OCI-LY1 (cell line): ENCODE measurements around the gene MYBBP1A.

Experiments used
- H2AFZ ChIP-seq: fragments of 200-600 bp; sonication (generic), shearing (Covaris generic); 2 replicates; pipeline ENCODE4 v1.6.0; 2014; ENCODE audit warnings: antibody characterized with exemption, mild to moderate bottlenecking, low read length
- H3F3A ChIP-seq: fragments of 200-600 bp; sonication (generic), shearing (Covaris generic); 2 replicates; pipeline ENCODE4 v1.6.0; 2014; ENCODE audit warnings: mild to moderate bottlenecking, antibody characterized with exemption, low read length, moderate library complexity; ENCODE audit not compliant: insufficient read depth
- H3K27ac ChIP-seq: fragments of 200-600 bp; sonication (generic); 2 replicates; pipeline ENCODE4 v1.5.1; 2014; ENCODE audit warnings: low read length, mixed run types, mild to moderate bottlenecking, low read depth; ENCODE audit not compliant: poor library complexity, severe bottlenecking
- H3K27me3 ChIP-seq: fragments of 200-600 bp; sonication (generic); 2 replicates; pipeline ENCODE4 v1.6.0; 2014; ENCODE audit warnings: antibody characterized with exemption, mild to moderate bottlenecking, low read length, moderate library complexity; ENCODE audit not compliant: insufficient read depth
- H3K36me3 ChIP-seq: fragments of 200-600 bp; sonication (generic); 2 replicates; pipeline ENCODE4 v1.6.1; 2014; ENCODE audit warnings: mild to moderate bottlenecking, antibody characterized with exemption, low read length, moderate library complexity, mixed read lengths; ENCODE audit not compliant: insufficient read depth
- H3K4me1 ChIP-seq: fragments of 200-600 bp; sonication (generic); 2 replicates; pipeline ENCODE4 v1.5.1; 2014; ENCODE audit warnings: mild to moderate bottlenecking, low read length, moderate library complexity; ENCODE audit not compliant: insufficient read depth, severe bottlenecking
- H3K4me2 ChIP-seq: fragments of 200-600 bp; sonication (generic), shearing (Covaris generic); 2 replicates; pipeline ENCODE4 v1.6.1; 2014; ENCODE audit warnings: low read length
- H3K4me3 ChIP-seq: fragments of 200-600 bp; sonication (generic); 2 replicates; pipeline ENCODE4 v1.5.1; 2014; ENCODE audit warnings: low read length, low read depth, mild to moderate bottlenecking, mixed read lengths; ENCODE audit not compliant: poor library complexity, severe bottlenecking
- H3K79me2 ChIP-seq: fragments of 200-600 bp; shearing (Covaris generic); 2 replicates; pipeline ENCODE4 v1.6.1; 2016; ENCODE audit warnings: mixed run types, low read length, mixed read lengths; ENCODE audit not compliant: insufficient read depth
- H3K9ac ChIP-seq: fragments of 200-600 bp; sonication (generic), shearing (Covaris generic); 2 replicates; pipeline ENCODE4 v1.6.1; 2014; ENCODE audit warnings: mild to moderate bottlenecking, low read length, mixed read lengths
- H3K9me2 ChIP-seq: fragments of 200-600 bp; sonication (generic), shearing (Covaris generic); 2 replicates; pipeline ENCODE4 v1.6.1; 2014; ENCODE audit warnings: low read depth, mild to moderate bottlenecking, low read length, mixed read lengths
- H3K9me3 ChIP-seq: fragments of 200-600 bp; shearing (Covaris generic); 2 replicates; pipeline ENCODE4 v1.6.1; 2014; ENCODE audit warnings: low read length, mixed read lengths
- H4K20me1 ChIP-seq: fragments of 200-600 bp; sonication (generic), shearing (Covaris generic); 2 replicates; pipeline ENCODE4 v1.6.0; 2016; ENCODE audit warnings: mild to moderate bottlenecking, low read length; ENCODE audit not compliant: insufficient read depth
- EZH2 ChIP-seq: fragments of 200-600 bp; sonication (generic), shearing (Covaris generic); IDR thresholded peaks from 2 replicates; pipeline ENCODE4 v1.8.0; 2017; ENCODE audit warnings: borderline replicate concordance, mixed run types, mild to moderate bottlenecking, antibody characterized with exemption, low read length, moderate library complexity, mixed read lengths
- TF ChIP-seq, protein P1 (sequence below): fragments of 200-600 bp; sonication (generic), shearing (Covaris generic); IDR thresholded peaks from 2 replicates; pipeline ENCODE4 v1.5.1; 2017; ENCODE audit warnings: mild to moderate bottlenecking, antibody characterized with exemption, low read length, moderate library complexity, mixed read lengths

Gene MYBBP1A

GRCh38 chr17:4569591-4569990 is 14.4 kb upstream of the MYBBP1A start:
- Histone ChIP-seq H3K9me2 (no peaks in the 10 kb centered on the region), H3K4me3 (no peak overlapping the region), H3K36me3 (no peaks in the 10 kb centered on the region), H2AFZ (no peak overlapping the region), H3K9ac (no peak overlapping the region), H3K79me2 (no peaks in the 10 kb centered on the region), H3K9me3 (no peaks in the 10 kb centered on the region), H3K4me2 (no peak overlapping the region), H4K20me1 (no peaks in the 10 kb centered on the region), H3F3A (no peaks in the 10 kb centered on the region), H3K27me3 (0 out of 2 replicates have a peak, but pooled peaks cover 4% of the 10 kb centered on the region), H3K27ac (no peak overlapping the region), H3K4me1 (no peaks in the 10 kb centered on the region)
- TF ChIP-seq, protein P1, sequence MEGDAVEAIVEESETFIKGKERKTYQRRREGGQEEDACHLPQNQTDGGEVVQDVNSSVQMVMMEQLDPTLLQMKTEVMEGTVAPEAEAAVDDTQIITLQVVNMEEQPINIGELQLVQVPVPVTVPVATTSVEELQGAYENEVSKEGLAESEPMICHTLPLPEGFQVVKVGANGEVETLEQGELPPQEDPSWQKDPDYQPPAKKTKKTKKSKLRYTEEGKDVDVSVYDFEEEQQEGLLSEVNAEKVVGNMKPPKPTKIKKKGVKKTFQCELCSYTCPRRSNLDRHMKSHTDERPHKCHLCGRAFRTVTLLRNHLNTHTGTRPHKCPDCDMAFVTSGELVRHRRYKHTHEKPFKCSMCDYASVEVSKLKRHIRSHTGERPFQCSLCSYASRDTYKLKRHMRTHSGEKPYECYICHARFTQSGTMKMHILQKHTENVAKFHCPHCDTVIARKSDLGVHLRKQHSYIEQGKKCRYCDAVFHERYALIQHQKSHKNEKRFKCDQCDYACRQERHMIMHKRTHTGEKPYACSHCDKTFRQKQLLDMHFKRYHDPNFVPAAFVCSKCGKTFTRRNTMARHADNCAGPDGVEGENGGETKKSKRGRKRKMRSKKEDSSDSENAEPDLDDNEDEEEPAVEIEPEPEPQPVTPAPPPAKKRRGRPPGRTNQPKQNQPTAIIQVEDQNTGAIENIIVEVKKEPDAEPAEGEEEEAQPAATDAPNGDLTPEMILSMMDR = no peak
- TF ChIP-seq EZH2 = no peak

DNA sequence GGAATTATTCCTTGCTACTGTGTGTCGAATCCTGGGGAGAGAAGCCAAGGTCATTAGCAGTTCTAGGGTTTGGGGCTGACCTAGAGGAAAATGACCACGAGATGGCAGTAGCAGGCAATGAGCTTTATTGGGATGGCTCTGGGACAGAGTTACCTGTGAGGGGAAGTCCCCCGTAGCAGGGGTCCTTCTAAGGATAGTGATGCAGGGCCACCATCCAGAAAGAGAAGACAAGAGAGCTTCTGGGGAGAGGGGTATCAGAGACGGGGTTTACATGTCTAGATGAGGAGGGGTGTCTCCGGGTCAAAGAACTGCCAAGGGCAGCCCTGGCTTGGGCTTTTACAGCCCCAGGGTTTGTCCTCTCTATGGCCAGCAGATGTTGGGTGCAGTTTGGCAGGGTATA is 11.6 kb upstream of the MYBBP1A start:
- Histone ChIP-seq H3K36me3 (no peaks in the 10 kb centered on the region), H3K4me2 (no peak overlapping the region), H3K4me3 (no peak overlapping the region), H3K4me1 (peaks cover 9% of the 10 kb centered on the region), H3K9me2 (no peaks in the 10 kb centered on the region), H3F3A (no peaks in the 10 kb centered on the region), H3K27ac (no peak overlapping the region), H3K27me3 (0 out of 2 replicates have a peak, but pooled peaks cover 4% of the 10 kb centered on the region), H3K9ac (no peak overlapping the region), H3K79me2 (no peaks in the 10 kb centered on the region), H3K9me3 (no peaks in the 10 kb centered on the region), H2AFZ (no peak overlapping the region), H4K20me1 (no peaks in the 10 kb centered on the region)
- TF ChIP-seq, protein P1 = peak; percentile 75
- no peak for TF ChIP-seq EZH2

- no peaks in the 10 kb centered on the region for H3K79me2 ChIP-seq
- no peak overlapping the region for H3K27ac ChIP-seq
- no peak overlapping the region; the same call in 1 of the 2 replicates for H3K9ac ChIP-seq
- peak overlapping the region; percentile 45; the same call in 1 of the 2 replicates for H3K4me2 ChIP-seq
- TF ChIP-seq, protein P1 = peak; percentile 82
- no peak for TF ChIP-seq EZH2
- no peaks in the 10 kb centered on the region for H3K36me3 ChIP-seq
- H3K27me3 ChIP-seq = no peaks in the 10 kb centered on the region; the same call in 1 of the 2 replicates
- no peak overlapping the region for H2AFZ ChIP-seq
- no peaks in the 10 kb centered on the region for H4K20me1 ChIP-seq
- no peaks in the 10 kb centered on the region for H3K9me3 ChIP-seq
- H3K9me2 ChIP-seq = no peaks in the 10 kb centered on the region
- H3F3A ChIP-seq = no peaks in the 10 kb centered on the region
- H3K4me1 ChIP-seq = peaks cover 12% of the 10 kb centered on the region
- H3K4me3 ChIP-seq = peak overlapping the region; percentile 14
Observed at GRCh38 chr17:4565209-4566141, 10.3 kb upstream of the MYBBP1A start.
